Islet of Langerhans (tissue), 1 donor: ENCODE results near the gene TTC24.
"Not testable (repeated sequence)": the region's sequence is repeated elsewhere in the genome, so short reads cannot be mapped to it uniquely, and the experiment has no call there.

Source experiments
- FAIRE-seq: peaks from one replicate; lab custom pipeline; 2011; peaks lifted over from hg19 to GRCh38; lab: Jason Lieb, UNC

Gene TTC24

GRCh38 chr1:156608981-156609380, 29.5 kb downstream of the TTC24 start:
- FAIRE-seq, result no peak

DNA sequence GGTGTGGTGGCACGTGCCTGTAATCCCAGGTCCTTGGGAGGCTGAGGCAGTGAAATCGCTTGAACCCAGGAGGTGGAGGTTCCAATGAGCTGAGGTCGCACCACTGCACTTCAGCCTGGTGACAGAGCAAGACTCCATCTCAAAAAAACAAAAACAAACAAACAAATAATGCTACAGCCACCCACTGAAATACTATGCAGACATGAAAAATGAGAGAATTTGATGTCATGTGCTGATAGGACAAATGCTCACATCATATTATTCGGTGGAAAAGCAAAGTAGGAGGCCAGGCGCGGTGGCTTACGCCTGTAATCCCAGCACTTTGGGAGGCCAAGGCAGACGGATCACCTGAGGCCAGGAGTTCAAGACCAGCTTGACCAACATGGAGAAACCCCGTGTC, 30.5 kb downstream of the TTC24 start:
- FAIRE-seq, result not testable (repeated sequence)

- no peak for FAIRE-seq
These were observed 33.1 kb downstream of the TTC24 start for GRCh38 chr1:156612666-156613065.

DNA sequence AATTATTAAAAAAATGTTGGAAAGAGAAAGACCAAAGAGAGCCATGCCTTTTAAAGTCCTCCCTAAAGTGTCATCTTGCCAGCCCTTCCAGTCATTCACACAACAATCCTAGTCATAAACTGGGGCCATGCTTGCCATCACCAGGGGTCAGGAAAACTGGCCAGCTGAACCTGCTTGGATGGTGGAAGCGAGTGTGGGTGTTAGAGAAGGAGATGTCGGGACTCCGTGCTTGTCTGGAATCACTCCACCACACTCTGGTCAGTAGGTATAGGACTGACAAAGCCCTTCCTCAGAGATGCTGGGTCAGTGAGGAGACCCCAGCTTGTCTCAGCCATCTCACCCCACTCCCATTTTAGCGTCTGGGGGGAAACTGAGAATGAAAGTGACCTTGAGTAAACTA, 36.4 kb downstream of the TTC24 start:
- FAIRE-seq, result no peak

GRCh38 chr1:156616463-156616862, 36.9 kb downstream of the TTC24 start:
- no peak for FAIRE-seq

GRCh38 chr1:156618853-156619581, 39.5 kb downstream of the TTC24 start, which contains the start of gene HAPLN2:
HAPLN2 (plus strand) TSS chr1:156619415; CDS start chr1:156623491, 4,076 bp downstream.
- FAIRE-seq, result no peak

- no peak for FAIRE-seq
These were observed 40.0 kb downstream of the TTC24 start for GRCh38 chr1:156619582-156619955.

- FAIRE-seq, result no peak
These were observed 43.2 kb downstream of the TTC24 start for GRCh38 chr1:156622581-156623297.

DNA sequence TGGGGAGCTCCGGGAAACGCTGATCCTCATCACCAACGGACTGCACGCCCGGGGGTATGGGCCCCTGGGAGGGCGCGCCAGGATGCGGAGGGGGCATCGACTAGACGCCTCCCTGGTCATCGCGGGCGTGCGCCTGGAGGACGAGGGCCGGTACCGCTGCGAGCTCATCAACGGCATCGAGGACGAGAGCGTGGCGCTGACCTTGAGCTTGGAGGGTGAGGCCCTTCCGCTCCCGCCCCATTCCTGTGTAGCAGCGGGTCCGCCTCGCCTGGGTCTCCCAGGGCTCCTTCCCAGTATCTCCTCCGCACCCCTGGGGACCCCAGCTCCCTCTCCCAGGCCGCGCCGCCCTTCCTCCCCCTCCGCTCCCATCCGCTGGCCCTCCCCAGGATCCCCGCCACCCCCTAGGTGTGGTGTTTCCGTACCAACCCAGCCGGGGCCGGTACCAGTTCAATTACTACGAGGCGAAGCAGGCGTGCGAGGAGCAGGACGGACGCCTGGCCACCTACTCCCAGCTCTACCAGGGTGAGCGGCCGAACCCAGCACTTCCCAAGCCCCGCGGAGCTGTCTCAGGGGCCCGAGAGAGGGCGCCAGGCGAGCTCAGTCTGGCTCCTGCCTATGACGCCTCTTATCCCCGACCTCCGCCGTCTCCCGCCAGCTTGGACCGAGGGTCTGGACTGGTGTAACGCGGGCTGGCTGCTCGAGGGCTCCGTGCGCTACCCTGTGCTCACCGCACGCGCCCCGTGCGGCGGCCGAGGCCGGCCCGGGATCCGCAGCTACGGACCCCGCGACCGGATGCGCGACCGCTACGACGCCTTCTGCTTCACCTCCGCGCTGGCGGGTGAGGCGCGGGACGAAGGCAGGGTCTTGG, 44.7 kb downstream of the TTC24 start:
- no peak for FAIRE-seq

GRCh38 chr1:156624814-156625435, 45.4 kb downstream of the TTC24 start:
- no peak for FAIRE-seq

- no peak for FAIRE-seq
These were observed 46.0 kb downstream of the TTC24 start for GRCh38 chr1:156625436-156626078.

DNA sequence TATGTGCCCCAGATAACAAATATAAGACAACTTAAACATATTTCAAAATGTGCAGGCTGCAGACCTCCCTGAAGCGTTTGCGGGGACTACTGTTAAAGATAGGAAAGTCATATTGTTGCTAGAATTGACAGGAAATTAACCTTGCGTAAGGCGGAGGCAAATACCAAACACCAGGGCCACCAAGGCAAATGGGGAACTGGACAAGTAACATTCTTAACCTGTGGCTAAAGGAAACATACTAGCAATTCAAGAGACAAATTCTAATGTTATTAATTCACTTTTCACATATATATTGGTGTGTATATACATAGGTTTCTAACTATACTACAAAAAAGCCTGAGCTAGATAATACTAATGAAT, 46.5 kb downstream of the TTC24 start:
- FAIRE-seq, result no peak

GRCh38 chr1:156627313-156627880, 47.9 kb downstream of the TTC24 start:
- FAIRE-seq, result no peak

GRCh38 chr1:156629823-156630449, 50.4 kb downstream of the TTC24 start:
- FAIRE-seq, result no peak

- not testable (repeated sequence) for FAIRE-seq
These were observed 51.6 kb downstream of the TTC24 start for GRCh38 chr1:156631152-156631551.

- no peak for FAIRE-seq
These were observed 52.8 kb downstream of the TTC24 start for GRCh38 chr1:156632355-156632754.
